HepG2 (cell line): ENCODE results near the gene STX10. TPM values are rescaled to one million over a fixed set of nuclear protein-coding genes. Genes with fewer than 3 reads are reported as not detected.

ENCODE experiments used
- DNMT1 ChIP-seq: sonication (generic); formaldehyde crosslinking; IDR thresholded peaks from 2 replicates; pipeline ENCODE4 v1.5.1; 2020; ENCODE audit warnings: mild to moderate bottlenecking, missing genetic modification reagents
- ETV6 ChIP-seq: sonication (generic); formaldehyde crosslinking; conservative IDR thresholded peaks from 2 replicates; pipeline ENCODE4 v1.4.0; 2020; ENCODE audit warnings: missing genetic modification reagents
- FOSL2 ChIP-seq: sonication (generic); formaldehyde crosslinking; IDR thresholded peaks from 2 replicates; pipeline ENCODE4 v1.4.0; 2020; ENCODE audit warnings: missing genetic modification reagents
- KDM5A ChIP-seq: fragments of 200-600 bp; sonication (generic); IDR thresholded peaks from 2 replicates; pipeline ENCODE4 v1.7.0; 2018; ENCODE audit warnings: antibody characterized with exemption, mild to moderate bottlenecking, low read length, borderline replicate concordance
- REL ChIP-seq: sonication (generic); formaldehyde crosslinking; conservative IDR thresholded peaks from 2 replicates; pipeline ENCODE4 v1.8.0; 2022; ENCODE audit warnings: mild to moderate bottlenecking, missing genetic modification reagents, moderate library complexity
- TBX2 ChIP-seq: sonication (generic); formaldehyde crosslinking; IDR thresholded peaks from 2 replicates; pipeline ENCODE4 v1.5.0; 2020; ENCODE audit warnings: missing genetic modification reagents, mild to moderate bottlenecking, borderline replicate concordance
- TCF7 ChIP-seq: sonication (generic); IDR thresholded peaks from 2 replicates; pipeline ENCODE4 v1.6.1; 2016; ENCODE audit warnings: antibody characterized with exemption, low read depth
- U2AF2 ChIP-seq: fragments of 200-400 bp; formaldehyde crosslinking; IDR thresholded peaks from 2 replicates; pipeline ENCODE4 v1.6.1; 2017; ENCODE audit warnings: low read depth, mild to moderate bottlenecking, low read length
- ZBTB21 ChIP-seq: sonication (generic); formaldehyde crosslinking; IDR thresholded peaks from 2 replicates; pipeline ENCODE4 v1.4.0; 2020; ENCODE audit warnings: missing genetic modification reagents
- ZBTB7A ChIP-seq: sonication (generic); formaldehyde crosslinking; IDR thresholded peaks from 2 replicates; pipeline ENCODE4 v1.8.0; 2022; ENCODE audit warnings: mild to moderate bottlenecking, missing genetic modification reagents
- ZFP36L1 ChIP-seq: sonication (generic); formaldehyde crosslinking; IDR thresholded peaks from 2 replicates; pipeline ENCODE4 v1.8.0; 2022; ENCODE audit warnings: mild to moderate bottlenecking, missing genetic modification reagents, moderate library complexity
- ZMYM4 ChIP-seq: sonication (generic); formaldehyde crosslinking; IDR thresholded peaks from 2 replicates; pipeline ENCODE4 v1.8.1; 2023; ENCODE audit warnings: mild to moderate bottlenecking, missing genetic modification reagents
- ZNF124 ChIP-seq: sonication (generic); formaldehyde crosslinking; IDR thresholded peaks from 2 replicates; pipeline ENCODE4 v1.4.0; 2020; ENCODE audit warnings: missing genetic modification reagents
- ZNF20 ChIP-seq: sonication (generic); formaldehyde crosslinking; IDR thresholded peaks from 2 replicates; pipeline ENCODE4 v1.4.0; 2020; ENCODE audit warnings: mild to moderate bottlenecking, moderate library complexity, missing genetic modification reagents
- ZNF235 ChIP-seq: sonication (generic); formaldehyde crosslinking; IDR thresholded peaks from 2 replicates; pipeline ENCODE4 v1.8.1; 2023; ENCODE audit warnings: mild to moderate bottlenecking, missing genetic modification reagents, borderline replicate concordance
- ZNF292 ChIP-seq: sonication (generic); formaldehyde crosslinking; IDR thresholded peaks from 2 replicates; pipeline ENCODE4 v1.8.1; 2022; ENCODE audit warnings: mild to moderate bottlenecking, low read depth, missing genetic modification reagents, borderline replicate concordance
- ZNF672 ChIP-seq: sonication (generic); formaldehyde crosslinking; IDR thresholded peaks from 2 replicates; pipeline ENCODE4 v1.8.1; 2022; ENCODE audit warnings: missing genetic modification reagents
- ZNF724P ChIP-seq: sonication (generic); formaldehyde crosslinking; IDR thresholded peaks from 2 replicates; pipeline ENCODE4 v1.8.0; 2022; ENCODE audit warnings: missing genetic modification reagents, borderline replicate concordance
- ZNF780A ChIP-seq: sonication (generic); formaldehyde crosslinking; IDR thresholded peaks from 2 replicates; pipeline ENCODE4 v1.8.0; 2022; ENCODE audit warnings: mild to moderate bottlenecking, missing genetic modification reagents, moderate library complexity
- ZNF782 ChIP-seq: sonication (generic); formaldehyde crosslinking; IDR thresholded peaks from 2 replicates; pipeline ENCODE4 v1.4.0; 2020; ENCODE audit warnings: missing genetic modification reagents, mild to moderate bottlenecking, borderline replicate concordance
- polyA plus RNA-seq, 8 experiments: library from polyadenylated mRNA; depleted of rRNA in 3 of 8; stranded (reverse) in 7 of 8; unstranded in 1 of 8; fragments of >200 nt; fragmentation: Illumina TruSeq in 4 of 8; extraction: Trizol in 4 of 8; gene quantifications; 2 replicates each; pipeline versions ENCODE4 v1.2.1 to v1.2.3, GENCODE V29; 2011 to 2016; ENCODE audit warnings: low read depth in 4 of 8, missing spikeins in 1 of 8, mixed read lengths in 1 of 8; ENCODE audit not compliant: insufficient read depth in 1 of 8
- total RNA-seq, 5 experiments: library from RNA; depleted of rRNA; stranded (reverse); fragments of >200 nt; fragmentation: Illumina TruSeq; extraction: Trizol; gene quantifications; 2 replicates each; pipeline ENCODE4 v1.2.3, GENCODE V29; 2016; ENCODE audit warnings: low read depth in 1 of 5
- TF ChIP-seq, protein P1 (sequence below): sonication (generic); formaldehyde crosslinking; IDR thresholded peaks from 2 replicates; pipeline ENCODE4; 2020; ENCODE audit warnings: missing genetic modification reagents, mild to moderate bottlenecking, borderline replicate concordance
- TF ChIP-seq, protein P2 (sequence below): sonication (generic); formaldehyde crosslinking; IDR thresholded peaks from 2 replicates; pipeline ENCODE4 v1.4.0; 2020; ENCODE audit warnings: missing genetic modification reagents
- TF ChIP-seq, protein P3 (sequence below): IDR thresholded peaks from 2 replicates; pipeline ENCODE4 v1.6.1; 2016; ENCODE audit warnings: low read depth, borderline replicate concordance

The STX10 gene
- total and polyA plus RNA-seq, 2 of the 13 experiments (the other 11 are each of a cell fraction or from before 2014, with no cell fraction given): 47.9 to 66.4 TPM

DNA sequence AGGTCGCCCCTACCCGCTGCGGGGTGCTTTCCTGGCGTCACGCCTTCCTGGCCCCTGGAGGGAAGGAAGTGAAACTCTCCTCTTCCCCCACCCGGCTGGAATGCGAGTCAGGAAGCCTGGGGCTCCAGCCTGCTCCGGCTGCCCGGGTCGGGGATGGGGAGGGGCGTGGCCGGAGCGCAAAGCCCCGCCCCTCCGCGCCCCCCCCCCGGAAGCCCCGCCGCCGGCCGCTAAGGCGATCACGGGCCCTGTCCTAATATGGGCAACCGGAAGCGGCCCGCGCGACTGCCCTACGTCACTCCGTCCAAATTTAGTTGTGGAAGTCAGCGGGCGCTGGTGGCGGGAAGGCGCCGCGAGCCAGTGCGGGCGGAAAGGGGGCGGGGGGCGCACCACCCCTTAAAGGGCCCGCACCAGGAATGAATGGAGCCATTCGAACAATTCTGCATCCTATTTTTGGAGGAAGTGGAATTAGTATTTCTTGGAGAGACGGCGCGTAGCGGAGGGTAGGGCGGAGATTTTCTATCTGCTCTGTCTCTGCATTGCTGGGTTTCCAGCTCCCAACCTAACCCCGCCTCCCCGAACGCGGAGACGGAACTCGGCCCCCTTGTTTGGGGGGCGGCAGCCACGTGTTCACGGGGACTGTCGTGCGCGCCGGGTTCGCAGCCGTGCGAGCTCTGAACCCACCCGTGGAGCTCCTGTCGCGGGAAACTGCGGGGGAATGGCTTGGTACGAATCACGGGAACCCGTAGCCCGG is 1.6 kb upstream of the STX10 start (continued):
- TF ChIP-seq, protein P1, sequence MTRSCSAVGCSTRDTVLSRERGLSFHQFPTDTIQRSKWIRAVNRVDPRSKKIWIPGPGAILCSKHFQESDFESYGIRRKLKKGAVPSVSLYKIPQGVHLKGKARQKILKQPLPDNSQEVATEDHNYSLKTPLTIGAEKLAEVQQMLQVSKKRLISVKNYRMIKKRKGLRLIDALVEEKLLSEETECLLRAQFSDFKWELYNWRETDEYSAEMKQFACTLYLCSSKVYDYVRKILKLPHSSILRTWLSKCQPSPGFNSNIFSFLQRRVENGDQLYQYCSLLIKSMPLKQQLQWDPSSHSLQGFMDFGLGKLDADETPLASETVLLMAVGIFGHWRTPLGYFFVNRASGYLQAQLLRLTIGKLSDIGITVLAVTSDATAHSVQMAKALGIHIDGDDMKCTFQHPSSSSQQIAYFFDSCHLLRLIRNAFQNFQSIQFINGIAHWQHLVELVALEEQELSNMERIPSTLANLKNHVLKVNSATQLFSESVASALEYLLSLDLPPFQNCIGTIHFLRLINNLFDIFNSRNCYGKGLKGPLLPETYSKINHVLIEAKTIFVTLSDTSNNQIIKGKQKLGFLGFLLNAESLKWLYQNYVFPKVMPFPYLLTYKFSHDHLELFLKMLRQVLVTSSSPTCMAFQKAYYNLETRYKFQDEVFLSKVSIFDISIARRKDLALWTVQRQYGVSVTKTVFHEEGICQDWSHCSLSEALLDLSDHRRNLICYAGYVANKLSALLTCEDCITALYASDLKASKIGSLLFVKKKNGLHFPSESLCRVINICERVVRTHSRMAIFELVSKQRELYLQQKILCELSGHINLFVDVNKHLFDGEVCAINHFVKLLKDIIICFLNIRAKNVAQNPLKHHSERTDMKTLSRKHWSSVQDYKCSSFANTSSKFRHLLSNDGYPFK (CRISPR knock-in tag): peak; percentile 27; the same call in 1 of the 2 replicates
- TF ChIP-seq ZMYM4 (CRISPR knock-in tag) (no peak), TBX2 (CRISPR knock-in tag) (peak; percentile 37), TCF7 (no peak), ZBTB7A (CRISPR knock-in tag) (peak; percentile 52; the same call in 1 of the 2 replicates), ZNF672 (no peak), ZNF20 (no peak), ZNF782 (CRISPR knock-in tag) (no peak), ZNF292 (CRISPR knock-in tag) (no peak), DNMT1 (CRISPR knock-in tag) (no peak), ZFP36L1 (CRISPR knock-in tag) (no peak), ZNF724P (CRISPR knock-in tag) (no peak), FOSL2 (CRISPR knock-in tag) (peak; percentile 34), KDM5A (peak; percentile 21; the same call in 1 of the 2 replicates), ZNF124 (CRISPR knock-in tag) (no peak), ZNF235 (0 out of 2 replicates have a peak, but pooled peaks have one; percentile 26), REL (CRISPR knock-in tag) (0 out of 2 replicates have a peak, but pooled peaks have one; percentile 12), ZNF780A (CRISPR knock-in tag) (no peak), U2AF2 (no peak), ZBTB21 (CRISPR knock-in tag) (peak; percentile 69), ETV6 (CRISPR knock-in tag) (peak; percentile 71; the same call in 1 of the 2 replicates)
- TF ChIP-seq, protein P2, sequence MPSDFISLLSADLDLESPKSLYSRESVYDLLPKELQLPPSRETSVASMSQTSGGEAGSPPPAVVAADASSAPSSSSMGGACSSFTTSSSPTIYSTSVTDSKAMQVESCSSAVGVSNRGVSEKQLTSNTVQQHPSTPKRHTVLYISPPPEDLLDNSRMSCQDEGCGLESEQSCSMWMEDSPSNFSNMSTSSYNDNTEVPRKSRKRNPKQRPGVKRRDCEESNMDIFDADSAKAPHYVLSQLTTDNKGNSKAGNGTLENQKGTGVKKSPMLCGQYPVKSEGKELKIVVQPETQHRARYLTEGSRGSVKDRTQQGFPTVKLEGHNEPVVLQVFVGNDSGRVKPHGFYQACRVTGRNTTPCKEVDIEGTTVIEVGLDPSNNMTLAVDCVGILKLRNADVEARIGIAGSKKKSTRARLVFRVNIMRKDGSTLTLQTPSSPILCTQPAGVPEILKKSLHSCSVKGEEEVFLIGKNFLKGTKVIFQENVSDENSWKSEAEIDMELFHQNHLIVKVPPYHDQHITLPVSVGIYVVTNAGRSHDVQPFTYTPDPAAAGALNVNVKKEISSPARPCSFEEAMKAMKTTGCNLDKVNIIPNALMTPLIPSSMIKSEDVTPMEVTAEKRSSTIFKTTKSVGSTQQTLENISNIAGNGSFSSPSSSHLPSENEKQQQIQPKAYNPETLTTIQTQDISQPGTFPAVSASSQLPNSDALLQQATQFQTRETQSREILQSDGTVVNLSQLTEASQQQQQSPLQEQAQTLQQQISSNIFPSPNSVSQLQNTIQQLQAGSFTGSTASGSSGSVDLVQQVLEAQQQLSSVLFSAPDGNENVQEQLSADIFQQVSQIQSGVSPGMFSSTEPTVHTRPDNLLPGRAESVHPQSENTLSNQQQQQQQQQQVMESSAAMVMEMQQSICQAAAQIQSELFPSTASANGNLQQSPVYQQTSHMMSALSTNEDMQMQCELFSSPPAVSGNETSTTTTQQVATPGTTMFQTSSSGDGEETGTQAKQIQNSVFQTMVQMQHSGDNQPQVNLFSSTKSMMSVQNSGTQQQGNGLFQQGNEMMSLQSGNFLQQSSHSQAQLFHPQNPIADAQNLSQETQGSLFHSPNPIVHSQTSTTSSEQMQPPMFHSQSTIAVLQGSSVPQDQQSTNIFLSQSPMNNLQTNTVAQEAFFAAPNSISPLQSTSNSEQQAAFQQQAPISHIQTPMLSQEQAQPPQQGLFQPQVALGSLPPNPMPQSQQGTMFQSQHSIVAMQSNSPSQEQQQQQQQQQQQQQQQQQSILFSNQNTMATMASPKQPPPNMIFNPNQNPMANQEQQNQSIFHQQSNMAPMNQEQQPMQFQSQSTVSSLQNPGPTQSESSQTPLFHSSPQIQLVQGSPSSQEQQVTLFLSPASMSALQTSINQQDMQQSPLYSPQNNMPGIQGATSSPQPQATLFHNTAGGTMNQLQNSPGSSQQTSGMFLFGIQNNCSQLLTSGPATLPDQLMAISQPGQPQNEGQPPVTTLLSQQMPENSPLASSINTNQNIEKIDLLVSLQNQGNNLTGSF: no peak
- TF ChIP-seq, protein P3, sequence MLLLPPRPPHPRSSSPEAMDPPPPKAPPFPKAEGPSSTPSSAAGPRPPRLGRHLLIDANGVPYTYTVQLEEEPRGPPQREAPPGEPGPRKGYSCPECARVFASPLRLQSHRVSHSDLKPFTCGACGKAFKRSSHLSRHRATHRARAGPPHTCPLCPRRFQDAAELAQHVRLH (CRISPR knock-in tag): no peak
